ENCODE measurements around the gene PDPK1.
"Not testable (repeated sequence)": the region's sequence is repeated elsewhere in the genome, so short reads cannot be mapped to it uniquely, and the experiment has no call there.

The PDPK1 gene

GRCh38 chr16:2540912-2541311 lies 3.1 kb downstream of the PDPK1 start:
- DNase-seq (ENCODE audit: low read depth): not testable (repeated sequence)

GRCh38 chr16:2541409-2541808 lies 3.6 kb downstream of the PDPK1 start:
- not testable (repeated sequence) for DNase-seq (ENCODE audit: low read depth)

GRCh38 chr16:2543771-2544170 lies 6.0 kb downstream of the PDPK1 start:
- DNase-seq (ENCODE audit: low read depth): not testable (repeated sequence)

DNA sequence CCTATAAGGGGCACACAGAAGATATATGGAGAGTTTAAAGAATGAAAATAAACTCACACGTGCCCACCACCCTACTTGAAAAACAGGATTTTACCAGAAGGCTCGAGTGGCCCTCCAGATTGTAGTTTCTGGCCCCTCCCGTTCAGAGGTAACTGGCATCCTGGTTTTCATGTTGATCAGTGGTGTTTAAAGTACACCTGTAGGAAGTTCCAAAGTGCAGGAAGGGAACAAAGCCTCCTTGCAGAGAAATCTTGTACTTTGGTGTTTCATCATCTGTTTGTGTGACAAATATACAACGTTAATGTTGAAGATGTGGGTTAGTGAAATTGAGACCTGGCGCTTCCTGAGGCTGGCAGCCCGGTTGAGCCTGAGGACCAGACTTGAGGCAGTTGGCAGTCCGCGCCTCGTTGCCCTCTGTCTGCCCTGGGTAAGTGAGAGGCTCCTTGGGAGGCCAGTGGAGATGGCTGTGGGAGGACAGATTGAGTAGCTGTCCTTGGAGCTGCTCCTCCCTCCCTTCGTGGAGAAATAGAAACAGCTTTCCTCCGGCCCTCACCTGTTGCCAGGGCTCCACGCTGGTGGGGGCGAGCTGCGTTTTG lies 12.6 kb downstream of the PDPK1 start:
- not testable (repeated sequence) for DNase-seq (ENCODE audit: low read depth)

DNA sequence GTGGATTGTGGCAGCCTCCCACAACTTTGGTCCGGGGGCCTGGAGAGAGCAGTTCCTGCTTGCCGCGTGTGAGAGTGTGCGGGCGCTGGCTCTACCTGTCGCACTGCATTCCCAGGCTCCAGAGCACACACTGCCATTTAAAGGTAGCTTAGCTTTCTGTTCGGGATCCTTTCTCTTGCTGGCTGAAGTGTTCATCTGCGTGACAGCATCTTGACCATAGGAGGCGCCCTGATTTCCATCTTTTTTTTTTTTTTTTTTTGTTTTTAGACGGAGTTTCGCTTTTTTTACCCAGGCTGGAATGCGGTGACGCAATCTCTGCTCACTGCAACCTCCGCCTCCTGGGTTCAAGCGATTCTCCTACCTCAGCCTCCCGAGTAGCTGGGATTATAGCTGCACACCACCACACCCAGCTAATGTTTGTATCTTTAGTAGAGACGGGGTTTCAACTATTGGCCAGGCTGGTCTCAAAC lies 13.6 kb downstream of the PDPK1 start:
- not testable (repeated sequence) for DNase-seq (ENCODE audit: low read depth)

- DNase-seq (ENCODE audit: low read depth): not testable (repeated sequence)
These were observed 17.0 kb downstream of the PDPK1 start for GRCh38 chr16:2554709-2555425.

GRCh38 chr16:2557150-2557549 lies 19.3 kb downstream of the PDPK1 start:
- DNase-seq (ENCODE audit: low read depth): not testable (repeated sequence)

- DNase-seq (ENCODE audit: low read depth): not testable (repeated sequence)
These were observed 22.4 kb downstream of the PDPK1 start for GRCh38 chr16:2560131-2560797.

GRCh38 chr16:2560798-2561133 lies 22.9 kb downstream of the PDPK1 start:
- peak; percentile 46 for DNase-seq (ENCODE audit: low read depth)

DNA sequence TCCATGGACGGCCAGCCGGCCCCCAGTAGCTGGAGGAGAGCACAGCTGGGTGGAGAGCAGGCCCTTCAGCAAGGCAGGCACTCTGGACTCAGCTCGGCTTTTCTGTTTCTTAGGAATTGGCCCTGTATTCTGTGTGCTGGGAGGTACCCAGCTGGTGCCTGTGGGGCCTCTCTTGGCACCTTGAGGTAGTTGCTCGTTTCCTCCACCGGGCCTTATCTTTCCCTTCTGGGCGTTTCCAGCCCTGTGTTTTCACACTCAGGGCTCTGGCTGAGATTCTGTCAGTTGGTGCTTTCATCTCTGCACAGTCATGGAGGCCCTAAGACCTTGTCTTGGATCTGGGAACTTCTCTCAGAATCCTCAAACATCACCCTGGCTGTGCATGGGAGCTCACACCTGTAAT lies 29.7 kb downstream of the PDPK1 start:
- DNase-seq (ENCODE audit: low read depth): not testable (repeated sequence)

GRCh38 chr16:2568573-2568972 lies 30.8 kb downstream of the PDPK1 start:
- not testable (repeated sequence) for DNase-seq (ENCODE audit: low read depth)

DNA sequence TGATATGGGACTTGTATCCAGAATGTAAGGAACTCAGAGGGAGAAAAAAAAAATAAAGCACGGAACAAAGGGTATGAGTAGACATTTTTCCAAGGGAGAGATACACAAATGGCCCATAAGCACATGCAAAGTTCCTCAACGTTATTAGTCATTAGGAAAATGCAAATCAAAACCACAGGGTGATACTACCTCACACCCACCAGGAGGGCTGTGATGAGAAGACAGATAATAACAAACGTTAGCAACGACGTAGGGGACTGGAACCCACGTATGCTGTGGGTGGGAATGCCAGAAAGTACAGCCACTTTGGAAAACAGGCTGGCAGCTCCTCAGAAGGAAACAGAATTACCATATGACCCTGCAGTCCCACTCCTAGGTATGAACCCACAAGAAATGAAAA lies 34.9 kb downstream of the PDPK1 start:
- DNase-seq (ENCODE audit: low read depth): not testable (repeated sequence)

- not testable (repeated sequence) for DNase-seq (ENCODE audit: low read depth)
These were observed 38.0 kb downstream of the PDPK1 start for GRCh38 chr16:2575839-2576238.

DNA sequence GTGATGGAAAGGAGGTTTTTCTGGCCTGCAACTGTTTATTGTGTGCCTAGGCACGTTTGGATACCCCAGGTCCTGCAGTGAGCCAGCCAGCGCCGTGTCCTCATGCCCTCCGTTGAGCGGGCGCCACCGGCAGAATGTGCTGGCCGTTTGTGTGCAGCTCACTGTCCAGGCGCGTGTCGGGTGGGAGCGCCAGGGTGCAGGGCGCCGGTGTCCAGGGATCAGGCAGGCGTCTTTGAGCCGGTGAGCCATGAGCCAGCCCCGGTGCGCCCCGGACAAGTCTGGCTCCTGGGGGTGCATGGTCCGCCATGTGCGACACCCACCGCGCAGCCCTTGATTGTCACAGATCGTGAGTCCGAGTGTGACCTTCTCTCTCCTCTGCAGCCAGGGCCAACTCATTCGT lies 39.2 kb downstream of the PDPK1 start:
- DNase-seq (ENCODE audit: low read depth): not testable (repeated sequence)

GRCh38 chr16:2578905-2579304 lies 41.1 kb downstream of the PDPK1 start:
- not testable (repeated sequence) for DNase-seq (ENCODE audit: low read depth)

DNA sequence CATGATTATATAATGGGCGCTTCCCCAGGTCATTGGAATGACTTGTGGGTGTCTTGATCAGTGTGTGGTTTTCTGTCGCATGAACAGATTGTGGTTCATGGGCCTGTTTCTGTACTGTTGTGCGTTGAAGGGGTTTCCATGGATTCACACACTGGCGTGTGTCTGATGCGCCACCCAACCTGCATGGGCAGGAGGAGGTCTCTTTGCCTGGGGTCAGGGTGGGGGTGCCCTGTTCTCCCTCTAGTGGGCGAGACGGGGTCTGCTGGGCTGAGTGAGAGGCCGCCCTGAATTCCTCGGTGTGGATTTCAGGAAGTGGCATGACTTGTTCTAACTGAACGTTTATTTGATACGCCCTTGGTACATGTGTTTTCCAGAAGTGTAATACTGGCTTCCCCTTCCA lies 42.3 kb downstream of the PDPK1 start:
- not testable (repeated sequence) for DNase-seq (ENCODE audit: low read depth)

DNA sequence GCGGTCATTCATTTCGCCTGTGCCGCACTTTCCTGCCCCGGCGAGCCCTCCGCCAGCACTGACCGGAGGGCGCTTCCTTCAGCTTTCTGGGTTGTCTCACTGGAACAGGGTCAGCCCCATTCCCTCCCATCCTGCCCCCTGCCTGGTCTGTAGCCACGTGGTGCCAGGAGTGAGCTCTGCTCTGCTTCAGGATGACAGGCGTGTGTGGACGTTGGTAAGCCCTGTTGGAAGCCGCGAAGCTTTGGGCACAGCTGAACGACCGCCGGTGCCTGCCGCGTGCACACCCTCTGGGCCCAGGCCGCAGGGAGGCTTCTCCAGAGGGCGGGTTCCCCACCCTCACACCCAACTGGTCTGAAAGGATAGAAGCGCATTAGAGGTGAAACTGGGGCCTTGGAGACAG lies 43.0 kb downstream of the PDPK1 start:
- DNase-seq (ENCODE audit: low read depth): not testable (repeated sequence)

- DNase-seq (ENCODE audit: low read depth): no peak
These were observed 47.2 kb downstream of the PDPK1 start for GRCh38 chr16:2584729-2585650.

- no peak for DNase-seq (ENCODE audit: low read depth)
These were observed 47.8 kb downstream of the PDPK1 start for GRCh38 chr16:2585651-2586081.

DNA sequence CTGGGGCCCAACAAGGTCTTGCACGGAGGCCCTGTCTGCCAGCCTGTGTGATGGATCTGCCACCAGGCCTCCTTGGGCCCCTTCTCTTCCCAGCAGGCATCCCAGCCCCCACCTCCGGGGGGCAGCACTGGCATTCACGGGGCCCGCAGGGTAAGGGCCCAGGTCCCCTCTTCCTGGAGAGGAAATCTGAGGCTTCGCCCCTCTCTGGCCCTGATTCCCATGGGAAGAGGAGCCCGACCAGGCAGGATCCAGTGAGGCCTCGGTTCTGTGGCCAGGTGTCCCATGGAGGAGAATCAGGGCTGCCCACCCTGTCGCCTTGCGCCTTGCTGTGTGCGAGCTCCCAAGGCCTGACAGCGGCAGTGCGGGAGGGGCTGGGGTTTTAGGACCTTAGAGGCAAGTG lies 48.4 kb downstream of the PDPK1 start:
- DNase-seq (ENCODE audit: low read depth): no peak

DNA sequence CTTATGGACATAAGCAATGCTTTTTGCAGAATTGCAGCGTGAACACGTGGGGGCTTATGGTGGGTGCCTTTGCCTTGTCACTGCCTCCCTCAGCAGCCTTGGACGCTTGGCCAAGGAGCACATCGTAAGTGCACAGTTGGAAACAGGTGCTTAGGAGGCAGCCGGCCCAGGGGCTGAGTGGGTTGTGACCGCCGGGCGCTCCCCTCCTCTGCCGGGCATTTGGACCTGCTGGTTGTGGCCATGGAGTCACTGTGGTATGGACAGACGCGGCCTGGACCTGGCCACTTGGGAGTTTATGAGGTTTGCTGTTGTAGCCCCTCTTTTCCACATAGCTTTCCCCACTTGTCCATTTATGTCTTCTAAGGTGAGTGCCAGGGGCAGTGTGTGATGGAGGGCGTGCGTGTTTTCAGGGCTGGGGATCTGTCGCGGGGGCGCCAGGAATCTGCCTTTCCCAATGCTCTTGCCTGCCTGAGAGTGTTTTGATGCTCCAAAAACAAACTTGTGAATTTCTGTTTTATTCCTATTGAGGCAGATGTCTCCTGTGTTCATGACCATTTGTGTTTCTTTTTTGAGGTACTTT lies 49.2 kb downstream of the PDPK1 start:
- no peak for DNase-seq (ENCODE audit: low read depth)

Measured in T follicular helper cell (primary cell).